ENCODE data around the gene TYRP1.

TYRP1 gene

GRCh38 chr9:12698266-12698665 is 5.1 kb downstream of the TYRP1 start:
- no peak for DNase-seq

DNA sequence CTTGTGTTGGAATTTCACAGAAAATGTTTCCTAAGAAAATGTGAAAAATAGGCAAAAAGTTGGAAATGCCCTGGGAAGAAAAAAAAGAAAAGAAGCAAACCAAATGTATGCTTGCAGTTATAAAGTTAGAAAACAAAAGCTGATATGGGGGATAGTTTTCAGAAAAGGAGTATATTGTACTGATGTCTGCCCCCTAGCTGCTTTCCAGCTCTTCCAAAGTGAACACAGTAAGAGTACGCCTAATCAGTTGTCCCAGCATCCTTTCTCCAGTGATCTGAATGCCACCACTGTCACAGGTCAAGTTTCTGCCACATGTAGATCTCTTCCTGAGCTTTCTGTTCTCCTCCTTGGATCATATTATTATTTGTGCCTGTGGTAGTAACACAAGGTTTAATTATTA is 5.8 kb downstream of the TYRP1 start:
- no peak for DNase-seq

DNA sequence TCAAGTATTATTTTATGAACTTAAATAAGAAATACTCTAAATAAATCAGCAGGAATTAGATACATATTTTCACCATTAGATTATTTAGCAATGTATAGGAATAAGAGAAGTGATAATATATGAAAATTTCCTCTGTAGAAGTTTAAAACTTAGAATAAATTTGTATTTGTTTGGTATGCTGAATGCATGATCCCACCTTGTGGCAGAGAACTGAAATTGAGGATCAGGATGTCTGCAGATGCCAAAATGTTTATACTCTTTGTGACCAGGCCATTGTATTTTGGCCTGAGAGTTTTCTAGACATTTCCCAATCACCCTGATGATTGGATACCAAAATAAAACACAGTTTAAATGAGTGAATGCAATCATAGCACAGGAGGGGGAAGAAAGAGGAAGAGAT is 6.3 kb downstream of the TYRP1 start:
- DNase-seq: no peak

DNA sequence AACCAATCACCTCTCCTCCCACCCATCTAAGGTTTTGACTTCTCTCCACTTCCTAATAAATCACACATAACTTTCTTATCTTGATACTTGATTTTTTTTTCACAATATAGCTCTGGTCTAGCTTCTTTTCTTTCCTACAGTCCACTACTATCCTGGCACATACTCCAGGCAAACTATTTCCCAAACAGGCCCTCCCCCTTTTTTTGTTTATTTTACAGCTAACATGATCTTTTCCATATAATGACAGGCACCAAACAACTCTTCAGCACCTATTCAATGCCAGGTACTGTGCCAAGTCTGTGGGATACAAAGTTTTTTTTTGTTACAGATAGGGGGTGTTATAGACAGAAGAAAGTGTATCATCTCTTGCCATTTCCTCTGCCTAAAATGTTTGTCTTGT is 7.9 kb downstream of the TYRP1 start:
- no peak for DNase-seq

GRCh38 chr9:12702160-12702758 is 9.1 kb downstream of the TYRP1 start:
- no peak for DNase-seq

GRCh38 chr9:12703996-12704395 is 10.8 kb downstream of the TYRP1 start:
- no peak for DNase-seq

- DNase-seq: no peak
Measured at GRCh38 chr9:12705738-12706391, 12.7 kb downstream of the TYRP1 start.

GRCh38 chr9:12708562-12709298 is 15.5 kb downstream of the TYRP1 start:
- DNase-seq: no peak

DNA sequence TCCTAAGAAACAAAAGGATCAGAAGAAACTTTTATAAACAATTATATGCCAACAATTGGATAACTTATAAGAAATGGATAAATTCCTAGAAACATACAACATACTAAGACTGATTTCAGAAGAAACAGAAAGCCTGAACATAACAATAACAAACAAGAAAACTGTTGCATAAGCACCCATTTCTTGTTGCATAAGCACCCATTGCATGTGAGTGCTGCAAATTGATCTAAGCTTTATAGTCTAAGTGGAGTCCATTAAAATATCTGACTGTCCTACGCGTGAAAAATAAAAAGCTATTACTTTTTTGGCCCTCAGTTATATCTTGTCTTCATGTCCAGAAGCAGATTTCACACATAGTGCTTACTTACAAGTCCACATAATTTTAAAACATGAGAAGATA is 19.3 kb downstream of the TYRP1 start:
- no peak for DNase-seq

DNA sequence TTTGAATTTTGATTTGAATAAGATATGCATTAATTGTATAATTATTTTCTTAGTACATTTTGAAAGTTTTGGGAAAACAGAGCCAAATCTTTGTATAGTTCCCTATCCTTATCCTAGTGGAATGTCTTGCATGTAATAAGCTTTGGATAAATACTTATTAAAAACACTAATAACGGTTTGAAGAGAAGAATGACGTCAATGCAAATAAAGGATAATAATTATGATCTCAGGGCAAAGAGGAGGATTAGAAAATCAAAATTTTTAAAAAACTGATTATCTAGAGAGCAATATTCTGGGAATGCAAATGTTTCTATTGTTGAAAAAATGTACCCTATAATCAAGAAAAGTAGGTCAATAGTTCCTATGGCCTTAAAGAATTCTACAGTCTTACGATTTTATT is 22.1 kb downstream of the TYRP1 start:
- DNase-seq: no peak

DNA sequence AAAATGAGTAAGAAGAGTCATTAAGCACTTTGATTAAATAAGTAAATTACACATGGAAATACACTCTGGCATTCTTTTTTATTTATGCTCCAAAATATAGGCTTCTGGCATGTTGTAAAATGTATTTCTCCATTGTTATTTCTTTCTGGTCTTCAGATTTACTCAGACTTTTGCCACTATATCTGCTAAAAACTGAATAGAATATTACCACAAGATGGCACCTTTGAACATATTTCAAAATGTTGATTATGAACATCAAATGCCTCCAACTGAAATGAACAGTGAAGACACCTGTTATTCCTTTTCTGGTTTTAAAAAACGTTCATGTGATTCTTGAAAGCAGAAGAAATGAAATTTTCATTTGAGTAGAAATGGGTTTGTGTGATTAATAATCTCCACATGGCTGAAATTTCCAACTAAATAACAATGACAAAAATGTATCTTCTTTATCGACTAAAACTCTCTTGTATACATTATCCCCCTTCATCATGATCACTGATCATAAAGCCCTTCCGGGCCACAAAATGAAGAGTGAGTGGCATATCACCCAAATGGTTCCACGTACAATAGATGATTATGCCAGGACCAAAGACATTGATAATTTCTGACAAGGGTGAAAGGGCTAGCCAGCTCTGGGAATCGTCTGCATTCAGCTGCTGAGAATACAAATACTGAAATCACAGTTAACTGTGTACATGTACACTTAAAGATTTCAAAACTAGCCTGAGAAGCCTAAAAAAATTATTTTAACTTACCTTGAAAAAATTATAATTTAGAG is 23.8 kb downstream of the TYRP1 start:
- no peak for DNase-seq

- no peak for DNase-seq
Measured at GRCh38 chr9:12717907-12718306, 24.7 kb downstream of the TYRP1 start.

- DNase-seq: no peak
Measured at GRCh38 chr9:12718482-12719026, 25.4 kb downstream of the TYRP1 start.

GRCh38 chr9:12719431-12719830 is 26.2 kb downstream of the TYRP1 start:
- peak; percentile 49 for DNase-seq

DNA sequence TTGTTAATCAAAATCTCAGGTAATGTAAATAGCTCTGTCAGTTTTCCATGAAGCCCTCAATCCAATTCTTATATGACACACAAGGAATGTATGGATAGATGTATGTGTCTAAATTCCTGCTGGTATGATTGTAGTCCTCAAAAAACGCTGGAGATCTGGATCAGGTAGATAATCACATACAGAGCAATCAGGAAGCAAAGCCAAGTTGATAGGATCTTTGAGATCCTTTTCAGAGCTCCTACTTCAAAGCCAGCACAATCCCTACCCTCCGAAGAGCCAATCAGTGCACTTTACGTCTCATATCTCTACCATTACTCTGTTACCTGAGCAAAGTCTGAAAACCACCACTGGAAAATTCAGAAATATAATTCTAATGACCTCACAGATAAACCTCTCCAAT is 27.4 kb downstream of the TYRP1 start:
- DNase-seq: no peak

DNA sequence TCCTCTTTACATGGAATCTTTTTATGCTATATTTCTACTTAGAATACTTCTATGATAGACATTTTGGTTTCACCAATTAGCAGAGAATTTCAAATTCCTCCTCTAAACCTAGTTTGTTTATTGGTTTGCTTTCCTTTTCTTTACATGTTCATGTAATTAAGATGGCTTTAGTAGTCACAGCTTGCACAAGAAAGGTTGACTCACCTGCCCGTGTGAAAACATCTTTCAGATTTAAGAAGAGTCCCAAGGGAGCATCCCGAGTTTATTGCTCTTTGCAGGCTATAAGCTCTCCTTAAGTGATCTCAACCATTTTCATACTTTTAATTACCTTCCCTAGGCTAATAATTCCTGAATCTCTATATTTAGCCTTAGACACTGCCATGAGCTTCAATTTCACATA is 28.9 kb downstream of the TYRP1 start:
- DNase-seq: no peak

- peak; percentile 28 for DNase-seq
Measured at GRCh38 chr9:12723409-12724028, 30.3 kb downstream of the TYRP1 start.

DNA sequence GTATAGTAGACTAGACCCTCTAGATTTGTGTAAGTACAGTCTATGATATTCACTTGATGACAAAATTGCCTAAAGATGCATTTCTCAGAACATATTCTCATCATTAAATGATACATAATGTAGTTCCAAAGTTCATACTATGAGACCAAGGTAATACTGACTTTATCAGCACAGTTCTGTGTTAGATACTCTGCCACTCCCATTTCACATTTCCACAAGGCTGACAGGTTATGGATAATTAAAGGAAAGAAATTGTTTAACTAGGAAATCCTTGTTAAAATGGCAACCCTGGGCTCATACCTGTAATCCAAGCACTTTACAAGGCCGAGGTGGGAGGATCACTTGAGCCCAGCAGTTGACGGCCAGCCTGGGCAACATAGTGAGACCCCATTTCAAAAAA is 33.6 kb downstream of the TYRP1 start:
- no peak for DNase-seq

- no peak for DNase-seq
Measured at GRCh38 chr9:12730198-12730597, 37.0 kb downstream of the TYRP1 start.

GRCh38 chr9:12730927-12731326 is 37.7 kb downstream of the TYRP1 start:
- DNase-seq: no peak

DNA sequence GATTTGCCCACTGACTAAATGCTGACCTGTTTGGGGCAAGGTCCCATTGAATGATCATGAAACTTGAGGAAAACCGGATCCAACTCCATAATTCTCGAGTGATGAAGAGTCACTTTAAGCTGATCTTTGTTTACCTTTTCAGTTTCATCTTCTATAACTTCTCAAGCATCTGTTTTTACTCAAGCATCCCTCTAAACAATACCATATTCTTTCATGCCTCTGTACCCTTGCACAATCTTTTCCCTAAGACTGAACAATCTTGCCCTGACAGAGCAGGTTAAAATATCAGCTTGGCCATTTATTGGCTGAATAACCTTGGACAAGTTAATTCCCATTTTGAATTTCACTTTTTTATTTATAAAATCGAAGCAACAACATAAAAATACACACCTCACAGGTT is 39.8 kb downstream of the TYRP1 start:
- DNase-seq: no peak

- DNase-seq: peak; percentile 81
Measured at GRCh38 chr9:12735665-12736064, 42.5 kb downstream of the TYRP1 start.

GRCh38 chr9:12737871-12738270 is 44.7 kb downstream of the TYRP1 start:
- no peak for DNase-seq
